ENCODE measurements around the gene NLK. TPM values are rescaled to one million over a fixed set of nuclear protein-coding genes. Genes with fewer than 3 reads are reported as not detected.
"Not testable (repeated sequence)": the region's sequence is repeated elsewhere in the genome, so short reads cannot be mapped to it uniquely, and the experiment has no call there.

The NLK gene
- polyA plus RNA-seq, 10 donors, result 6.1 to 11.0 (median 8.8) TPM

- no peak for DNase-seq
Measured at GRCh38 chr17:28228986-28229729, 186.7 kb downstream of the NLK start.

GRCh38 chr17:28230011-28230410, 187.5 kb downstream of the NLK start:
- DNase-seq, result no peak

DNA sequence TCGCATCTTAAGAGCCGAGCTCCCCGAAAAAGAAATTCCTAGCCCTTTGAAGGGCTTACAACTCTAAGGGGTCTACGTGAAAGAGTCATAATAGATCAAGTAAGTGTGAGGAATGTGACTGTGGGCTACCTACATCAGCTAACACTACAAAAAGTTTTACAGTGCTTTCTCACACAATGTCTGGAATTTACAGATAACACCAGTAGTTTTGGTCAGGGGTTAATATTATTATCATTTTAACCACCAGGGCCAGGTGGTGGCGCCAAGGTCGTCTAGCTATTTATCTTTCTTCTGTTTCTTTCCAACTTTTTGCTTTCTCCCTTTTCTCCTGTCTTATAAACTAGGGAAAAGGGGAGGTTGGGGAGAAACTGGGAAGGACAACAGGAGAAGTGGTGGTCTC, 188.1 kb downstream of the NLK start:
- DNase-seq, result not testable (repeated sequence)

- DNase-seq, result not testable (repeated sequence)
Measured at GRCh38 chr17:28231624-28232023, 189.1 kb downstream of the NLK start.

DNA sequence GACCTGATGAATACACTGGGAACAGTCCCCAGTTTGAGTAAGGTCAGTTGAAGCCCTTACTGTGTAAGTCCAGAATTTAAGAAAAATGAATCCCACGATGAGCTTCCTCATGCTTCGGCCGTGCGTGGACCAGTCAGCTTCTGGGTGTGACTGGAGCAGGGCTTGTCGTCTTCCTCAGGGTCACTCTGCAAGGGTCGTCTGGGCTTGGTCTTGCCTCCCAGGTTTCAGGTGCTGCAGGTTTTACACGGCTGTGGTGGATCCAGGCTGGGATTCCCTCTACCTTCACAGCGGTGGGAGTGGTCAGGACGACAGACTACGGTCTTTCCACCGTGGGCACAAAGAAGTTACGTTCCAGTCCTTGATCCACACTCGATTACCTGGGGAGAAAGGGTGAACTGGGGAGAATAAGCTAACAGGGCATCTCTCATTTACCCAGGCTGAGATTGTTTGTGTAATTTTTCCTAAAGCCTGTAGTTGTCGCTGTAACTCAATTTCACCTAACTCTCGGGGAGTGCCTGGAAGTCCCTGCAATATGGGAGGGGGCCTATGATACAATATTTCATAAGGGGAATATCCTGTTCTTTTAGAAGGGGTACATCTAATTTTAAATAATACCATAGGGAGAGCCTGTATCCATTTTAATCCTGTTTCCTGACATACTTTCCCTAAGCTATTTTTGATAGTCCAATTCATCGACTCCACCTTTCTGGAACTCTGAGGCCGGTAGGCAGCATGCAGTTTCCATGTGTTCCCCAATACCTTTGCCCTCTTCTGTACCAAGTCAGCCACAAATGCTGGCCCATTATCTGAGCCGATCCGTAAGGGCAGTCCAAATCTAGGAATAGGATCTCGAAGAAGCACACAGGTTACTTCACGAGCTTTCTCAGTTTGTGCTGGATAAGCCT, 190.7 kb downstream of the NLK start:
- DNase-seq, result not testable (repeated sequence)

DNA sequence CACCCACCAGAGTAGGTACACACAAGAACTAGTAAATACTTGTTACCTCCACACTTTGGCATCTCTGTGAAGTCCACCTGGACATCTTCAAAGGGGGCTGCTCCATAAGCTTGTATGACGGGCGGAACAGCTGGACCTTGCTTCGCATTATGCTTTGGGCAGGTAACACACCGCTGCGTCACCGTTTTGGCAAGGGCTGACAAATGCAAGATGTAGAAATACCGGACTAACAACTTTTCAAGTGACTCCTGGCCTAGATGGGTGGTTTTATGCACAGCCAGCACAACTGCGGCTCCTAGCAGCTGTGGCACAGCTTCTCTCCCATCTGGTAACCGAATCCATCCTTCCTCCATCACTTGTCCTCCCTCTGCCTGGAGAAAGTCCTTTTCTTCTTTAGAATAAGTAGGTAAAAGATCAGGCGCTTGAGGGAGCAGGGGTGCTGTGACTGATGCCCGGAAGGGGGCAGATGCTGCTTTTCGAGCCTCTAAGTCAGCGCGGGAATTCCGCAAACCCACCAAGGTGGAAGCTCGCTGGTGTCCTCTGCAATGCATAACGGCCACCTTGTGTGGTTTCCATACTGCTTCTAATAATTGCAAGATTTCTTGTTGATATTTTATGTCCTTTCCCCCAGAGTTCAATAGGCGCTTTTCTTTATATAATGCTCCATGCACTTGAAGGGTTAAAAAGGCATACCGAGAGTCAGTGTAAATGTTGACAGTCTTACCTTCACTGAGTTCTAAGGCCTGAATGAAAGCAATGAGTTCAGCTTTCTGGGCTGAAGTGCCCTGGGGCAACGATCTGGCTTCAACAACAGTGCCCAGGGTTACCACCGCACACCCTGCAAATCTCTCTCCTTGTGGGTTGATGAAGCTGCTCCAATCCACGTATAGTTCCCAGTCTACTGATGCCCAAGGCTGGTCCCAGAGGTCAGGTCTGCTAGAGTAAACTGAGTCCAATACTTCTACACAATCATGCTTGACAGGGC, 191.7 kb downstream of the NLK start:
- not testable (repeated sequence) for DNase-seq

DNA sequence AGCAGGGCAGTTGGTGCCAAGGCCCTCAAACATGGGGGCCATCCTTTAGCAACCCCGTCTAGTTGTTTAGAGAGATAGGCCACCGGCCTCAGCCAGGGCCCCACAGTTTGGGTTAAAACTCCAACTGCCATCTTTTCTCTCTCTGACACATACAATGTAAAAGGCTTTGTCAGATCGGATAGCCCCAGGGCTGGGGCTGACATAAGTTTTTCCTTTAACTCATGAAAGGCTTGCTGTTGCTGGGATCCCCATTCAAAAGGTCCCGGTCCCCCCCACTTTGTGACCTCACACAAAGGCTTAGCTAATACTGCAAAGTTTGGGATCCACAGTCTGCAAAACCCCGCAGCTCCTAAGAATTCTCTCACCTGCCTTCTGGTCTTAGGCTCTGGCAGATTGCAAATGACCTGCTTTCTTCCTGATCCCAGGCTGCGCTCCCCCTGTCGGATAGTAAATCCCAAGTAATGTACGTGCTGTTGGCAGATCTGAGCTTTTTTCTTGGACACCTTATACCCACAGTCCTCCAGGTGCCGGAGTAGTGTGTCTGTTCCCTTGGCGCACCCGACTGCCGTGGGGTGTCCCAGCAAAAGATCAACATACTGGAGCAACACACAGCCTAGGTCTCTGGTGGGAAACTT, 192.7 kb downstream of the NLK start:
- not testable (repeated sequence) for DNase-seq

DNA sequence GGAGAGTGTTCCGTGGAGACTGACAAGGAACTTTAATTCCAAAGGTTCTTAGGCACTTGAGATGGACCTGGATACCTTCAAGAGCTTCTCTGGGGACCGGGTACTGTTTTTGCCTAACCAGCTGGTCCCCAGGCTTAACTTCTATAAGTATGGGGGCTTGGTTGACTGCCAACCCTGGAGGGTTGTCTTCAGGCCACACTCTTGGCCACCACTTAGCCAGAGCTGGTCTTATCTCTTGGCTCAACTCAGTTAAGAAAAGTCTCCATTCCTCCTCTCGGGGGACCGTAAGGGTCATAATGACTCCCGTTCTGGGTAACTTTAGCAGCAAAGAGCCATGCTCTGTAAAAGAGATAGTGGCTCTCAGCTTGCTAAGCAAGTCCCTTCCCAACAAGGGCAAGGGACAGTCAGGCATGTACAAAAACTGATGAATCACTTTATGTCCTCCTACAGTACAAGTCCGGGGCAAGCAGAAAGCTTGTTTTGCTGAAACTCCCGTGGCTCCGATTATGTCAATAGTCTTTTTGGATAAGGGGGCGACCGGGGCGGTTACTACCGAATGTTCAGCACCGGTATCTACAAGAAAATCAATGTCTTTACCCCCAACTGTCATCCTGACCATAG, 193.7 kb downstream of the NLK start:
- not testable (repeated sequence) for DNase-seq

DNA sequence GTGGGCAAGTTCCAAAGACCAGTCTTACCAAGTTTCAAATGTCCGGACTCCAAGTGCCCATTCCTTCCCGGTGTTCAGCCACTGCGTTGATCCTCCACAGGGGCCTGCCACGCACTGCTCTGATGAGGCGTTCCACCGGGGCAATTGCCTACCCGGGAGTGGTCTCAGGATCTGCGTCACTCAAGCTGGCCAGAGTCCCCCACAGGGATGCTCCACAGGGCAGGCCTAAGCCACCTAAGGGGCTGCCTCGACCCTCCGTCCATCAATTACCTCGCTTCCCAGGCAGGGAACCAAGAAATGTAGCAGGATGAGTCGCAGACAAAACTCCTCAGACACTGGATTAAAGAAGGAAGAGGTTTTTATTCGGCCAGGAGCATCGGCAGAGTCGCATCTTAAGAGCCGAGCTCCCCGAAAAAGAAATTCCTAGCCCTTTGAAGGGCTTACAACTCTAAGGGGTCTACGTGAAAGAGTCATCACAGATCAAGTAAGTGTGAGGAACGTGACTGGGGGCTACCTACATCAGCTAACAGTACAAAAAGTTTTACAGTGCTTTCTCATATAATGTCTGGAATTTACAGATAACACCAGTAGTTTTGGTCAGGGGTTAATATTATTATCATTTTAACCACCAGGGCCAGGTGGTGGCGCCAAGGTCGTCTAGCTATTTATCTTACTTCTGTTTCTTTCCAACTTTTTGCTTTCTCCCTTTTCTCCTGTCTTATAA, 196.2 kb downstream of the NLK start:
- not testable (repeated sequence) for DNase-seq

GRCh38 chr17:28239271-28239624, 196.8 kb downstream of the NLK start:
- DNase-seq, result no peak

GRCh38 chr17:28240688-28241340, 198.3 kb downstream of the NLK start:
- DNase-seq, result no peak

GRCh38 chr17:28242791-28243190, 200.3 kb downstream of the NLK start:
- DNase-seq, result no peak

DNA sequence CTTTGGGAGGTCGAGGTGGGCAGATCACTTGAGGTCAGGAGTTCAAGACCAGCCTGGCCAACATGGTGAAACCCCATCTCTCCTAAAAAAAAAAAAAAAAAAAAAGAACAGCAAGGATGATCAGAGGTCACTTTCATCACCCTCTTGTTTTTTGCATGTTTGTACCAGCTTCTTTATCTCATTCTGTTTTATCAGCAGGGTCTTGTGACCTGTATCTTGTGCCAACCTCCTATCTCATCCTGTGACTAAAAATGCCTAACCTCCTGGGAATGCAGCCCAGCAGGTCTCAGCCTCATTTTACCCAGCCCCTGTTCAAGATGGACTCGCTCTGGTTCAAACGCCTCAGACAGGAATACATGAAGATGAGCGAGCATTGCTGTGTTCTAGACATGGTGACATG, 200.8 kb downstream of the NLK start:
- DNase-seq, result not testable (repeated sequence)

DNA sequence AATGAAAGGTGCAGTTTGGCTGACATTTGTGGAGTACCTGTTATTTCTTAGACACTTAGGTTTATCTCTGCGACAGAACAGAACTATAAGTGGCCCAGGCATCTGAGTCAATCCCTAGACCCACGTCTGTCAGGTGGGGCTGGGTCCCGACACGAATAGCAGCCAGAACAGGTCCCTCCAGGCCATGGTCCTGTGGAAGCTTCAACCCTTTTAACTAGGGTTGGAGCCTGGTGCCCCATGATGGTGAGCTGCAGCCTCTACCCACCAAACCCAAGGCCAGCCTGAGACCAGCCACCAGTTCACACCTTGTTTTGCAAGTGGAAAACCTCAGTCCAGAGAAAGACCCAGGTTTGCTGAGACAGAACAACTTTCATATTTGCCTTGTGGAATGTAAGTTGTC, 202.0 kb downstream of the NLK start:
- no peak for DNase-seq

Other genes with a start within 250 kb of the NLK start
- gene NOS2, start 242.1 kb upstream of the NLK start, polyA plus RNA-seq (ENCODE audit: insufficient read length in 10 of 10), result 1 to 10 TPM; 1.9 to 3.6 (median 2.8) TPM
- gene LYRM9, start 149.3 kb upstream of the NLK start, polyA plus RNA-seq (ENCODE audit: insufficient read length in 10 of 10), result 10 to 100 TPM in 5 of 10 donors, 1 to 10 TPM in 5; 7.7 to 15.4 (median 10.4) TPM

All from muscle of back (tissue), 11 donors.